ENCODE data around the gene FIGNL2.

Gene FIGNL2

DNA sequence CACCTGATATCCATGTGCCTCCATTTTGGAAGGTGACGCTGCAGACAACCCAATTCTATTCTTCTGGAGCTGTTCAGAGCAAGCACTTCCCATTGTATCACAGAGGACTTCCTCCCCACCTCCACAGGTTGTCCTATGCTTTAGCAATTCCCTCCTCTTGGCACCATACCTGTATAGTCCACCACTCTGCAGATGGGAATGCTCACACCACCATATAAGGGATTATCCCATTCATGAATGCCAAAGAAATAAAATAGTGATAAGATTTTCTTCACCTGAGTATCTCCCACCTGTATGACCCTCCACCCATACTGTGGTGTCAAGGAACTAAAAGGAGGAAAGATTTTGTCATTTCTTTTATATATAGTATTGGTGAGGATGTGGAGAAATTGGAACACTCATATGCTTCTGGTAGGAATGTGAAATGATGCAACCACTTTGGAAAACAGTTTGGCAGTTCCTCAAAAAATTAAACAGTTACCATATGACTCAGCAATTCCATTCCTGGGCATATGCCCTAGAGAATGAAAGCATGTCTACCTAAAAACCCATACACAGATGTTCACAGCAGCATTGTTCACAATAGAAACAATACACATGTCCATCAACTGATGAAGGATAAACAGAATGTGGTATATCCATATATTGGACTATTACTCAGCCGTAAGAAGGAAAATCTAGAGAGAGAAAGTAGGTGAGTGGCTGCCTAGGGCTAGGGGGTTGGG lies 75.2 kb downstream of the FIGNL2 start:
- peak; percentile 44 for DNase-seq (ENCODE audit: low read depth, low spot score)

DNA sequence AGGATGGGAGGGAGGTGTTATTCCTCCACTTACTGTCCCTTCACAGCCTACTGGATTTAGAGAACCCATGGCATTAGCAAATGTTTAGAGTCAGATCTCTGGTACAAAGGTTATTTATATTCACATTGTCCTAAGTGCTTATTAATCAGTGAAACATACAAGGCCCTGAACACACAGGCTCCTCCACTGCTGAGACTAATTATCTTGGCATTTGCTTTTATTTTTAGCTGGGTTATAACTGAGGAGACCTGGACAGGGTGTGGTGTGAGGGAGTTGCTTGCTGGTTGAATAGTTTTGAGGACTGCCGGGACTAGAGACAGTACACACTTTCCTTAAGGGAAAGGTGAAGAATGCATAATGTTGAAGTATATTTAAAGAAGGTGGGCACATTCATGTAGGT lies 77.5 kb downstream of the FIGNL2 start:
- no peak for DNase-seq (ENCODE audit: low read depth, low spot score)
